GM12878 (cell line): Measurements from ENCODE around the gene PNPLA3. TPM values are rescaled to one million over a fixed set of nuclear protein-coding genes. Genes with fewer than 3 reads are reported as not detected.

Experiments
- ATAC-seq: fragments of 200-7000 bp; cut with Tn5 transposase; 3 replicates; pipeline ENCODE4 v1.9.1; 2020; ENCODE audit warnings: mild to moderate bottlenecking, moderate library complexity
- BruUV-seq: library from RNA; stranded (reverse); fragments of 400-500 nt; replicated peaks from 2 replicates; lab custom pipeline; 2021; lab: Mats Ljungman, UMichigan
- CTCF ChIA-PET: fragments of 300-600 bp; sonication (Branson Sonifier 250); formaldehyde crosslinking; extraction: SDS; loops from one replicate; lab custom pipeline; 2021; ENCODE audit warnings: inconsistent platforms; lab: Yijun Ruan, JAX
- POLR2A ChIA-PET: fragments of 350-600 bp; formaldehyde crosslinking; extraction: SDS; loops from one replicate; lab custom pipeline; 2021; ENCODE audit warnings: inconsistent platforms; lab: Charles Lee
- RAD21 ChIA-PET: fragments of 300-600 bp; sonication (Branson Sonifier 250); formaldehyde crosslinking; loops from one replicate; lab custom pipeline; 2023; ENCODE audit warnings: antibody characterized with exemption; ENCODE audit not compliant: unreplicated experiment; lab: Charles Lee
- SMC1A ChIA-PET: fragments of 300-600 bp; sonication (Branson Sonifier 250); formaldehyde crosslinking; loops from one replicate; lab custom pipeline; 2023; ENCODE audit not compliant: unreplicated experiment, uncharacterized antibody; lab: Charles Lee
- DNase-seq: peaks from one replicate; pipeline ENCODE4 v3.0.0-alpha.2; 2011; ENCODE audit warnings: low read depth, low spot score
- FAIRE-seq: peaks from 3 replicates; lab custom pipeline; 2011; peaks lifted over from hg19 to GRCh38; lab: Jason Lieb, UNC
- H2AFZ ChIP-seq: 2 replicates; pipeline ENCODE4 v1.6.0; 2011; ENCODE audit warnings: low read depth, low read length, control low read depth; ENCODE audit not compliant: control insufficient read depth
- H3K27ac ChIP-seq: 2 replicates; pipeline ENCODE4 v1.5.1; 2011; ENCODE audit warnings: control low read depth; ENCODE audit not compliant: control insufficient read depth, insufficient read depth
- H3K27me3 ChIP-seq, 2 experiments: replicated peaks in 1 of 2; 2 replicates each; pipeline versions ENCODE4 v1.6.0 to v1.6.1; 2011; ENCODE audit warnings: low read length in 1 of 2; ENCODE audit not compliant: control insufficient read depth in 2 of 2, insufficient read depth in 2 of 2
- H3K36me3 ChIP-seq, 2 experiments: 2 replicates each; pipeline ENCODE4 v1.5.1; 2011; ENCODE audit warnings: low read length in 1 of 2; ENCODE audit not compliant: control insufficient read depth in 2 of 2, insufficient read depth in 2 of 2
- H3K4me1 ChIP-seq: 2 replicates; pipeline ENCODE4 v1.6.1; 2011; ENCODE audit warnings: mild to moderate bottlenecking, low read length, moderate library complexity, mixed read lengths; ENCODE audit not compliant: control insufficient read depth, insufficient read depth
- H3K4me2 ChIP-seq: 2 replicates; pipeline ENCODE4 v1.6.0; 2011; ENCODE audit warnings: control low read depth; ENCODE audit not compliant: control insufficient read depth, insufficient read depth
- H3K4me3 ChIP-seq: fragments of 200-600 bp; sonication (generic); 2 replicates; pipeline ENCODE4 v1.5.1; 2016
- H3K79me2 ChIP-seq: 2 replicates; pipeline ENCODE4 v1.6.0; 2011; ENCODE audit warnings: low read length; ENCODE audit not compliant: control insufficient read depth, insufficient read depth
- H3K9ac ChIP-seq: 2 replicates; pipeline ENCODE4 v1.8.0; 2011; ENCODE audit warnings: low read length, control low read depth, mixed read lengths; ENCODE audit not compliant: control insufficient read depth, insufficient read depth
- H3K9me3 ChIP-seq: replicated peaks from 3 replicates; pipeline ENCODE4 v1.5.1; 2011; ENCODE audit warnings: mild to moderate bottlenecking, low read length; ENCODE audit not compliant: control insufficient read depth, insufficient read depth
- H4K20me1 ChIP-seq: 2 replicates; pipeline ENCODE4 v1.6.0; 2011; ENCODE audit not compliant: control insufficient read depth, insufficient read depth
- ATF3 ChIP-seq: IDR thresholded peaks from 2 replicates; pipeline ENCODE4 v1.6.1; 2011; ENCODE audit warnings: low read depth, mild to moderate bottlenecking, low read length, moderate library complexity, borderline replicate concordance; ENCODE audit errors: extremely low read depth
- BACH1 ChIP-seq: fragments of 450-650 bp; IDR thresholded peaks from 2 replicates; pipeline ENCODE4 v1.6.1; 2017; ENCODE audit warnings: mild to moderate bottlenecking, borderline replicate concordance
- CREB1 ChIP-seq: IDR thresholded peaks from 2 replicates; pipeline ENCODE4 v1.6.1; 2012; ENCODE audit warnings: low read depth, mild to moderate bottlenecking, inconsistent platforms
- CTCF ChIP-seq, 3 experiments: IDR thresholded peaks in 2 of 3; conservative IDR thresholded peaks in 1 of 3; 2 replicates each; pipeline ENCODE4 v1.5.1; 2011; ENCODE audit warnings: low read depth in 3 of 3, low read length in 3 of 3, mild to moderate bottlenecking in 3 of 3, control low read depth in 2 of 3, moderate library complexity in 2 of 3, inconsistent platforms in 1 of 3, mixed read lengths in 1 of 3; ENCODE audit not compliant: control insufficient read depth in 2 of 3, insufficient read depth in 1 of 3; ENCODE audit errors: extremely low read depth in 1 of 3
- E2F4 ChIP-seq: IDR thresholded peaks from 2 replicates; pipeline ENCODE4 v1.6.1; 2012; ENCODE audit warnings: low read depth, low read length, improper control_type of control experiment
- MEF2B ChIP-seq: fragments of 450-650 bp; IDR thresholded peaks from 2 replicates; pipeline ENCODE4 v1.6.1; 2018; ENCODE audit warnings: mild to moderate bottlenecking, moderate library complexity; ENCODE audit not compliant: partially characterized antibody, poor library complexity, severe bottlenecking
- MTA2 ChIP-seq: fragments of 450-650 bp; IDR thresholded peaks from 2 replicates; pipeline ENCODE4 v1.6.1; 2016; ENCODE audit warnings: low read depth, mild to moderate bottlenecking, moderate library complexity
- MTA3 ChIP-seq: IDR thresholded peaks from 2 replicates; pipeline ENCODE4 v1.6.1; 2012; ENCODE audit warnings: low read length, inconsistent platforms, borderline replicate concordance
- NFYA ChIP-seq: IDR thresholded peaks from 2 replicates; pipeline ENCODE4 v1.6.1; 2011; ENCODE audit warnings: low read depth, mild to moderate bottlenecking, low read length, improper control_type of control experiment, borderline replicate concordance
- PML ChIP-seq: IDR thresholded peaks from 2 replicates; pipeline ENCODE4 v1.6.1; 2012; ENCODE audit warnings: low read length, inconsistent platforms
- RELB ChIP-seq: fragments of 450-650 bp; IDR thresholded peaks from 2 replicates; pipeline ENCODE4 v1.6.1; 2017; ENCODE audit warnings: low read depth, mild to moderate bottlenecking, moderate library complexity
- SMAD1 ChIP-seq: fragments of 450-650 bp; IDR thresholded peaks from 2 replicates; pipeline ENCODE4 v1.6.1; 2018; ENCODE audit warnings: mild to moderate bottlenecking, low read depth; ENCODE audit not compliant: partially characterized antibody
- SMARCA5 ChIP-seq: fragments of 450-650 bp; IDR thresholded peaks from 2 replicates; pipeline ENCODE4 v1.6.1; 2017; ENCODE audit warnings: mild to moderate bottlenecking
- SREBF2 ChIP-seq: IDR thresholded peaks from 2 replicates; pipeline ENCODE4 v1.6.1; 2012; ENCODE audit warnings: mild to moderate bottlenecking, low read length
- TCF12 ChIP-seq: IDR thresholded peaks from 2 replicates; pipeline ENCODE4 v1.6.1; 2011; ENCODE audit warnings: low read depth, mild to moderate bottlenecking, low read length
- YY1 ChIP-seq: IDR thresholded peaks from 2 replicates; pipeline ENCODE4 v1.6.1; 2011; ENCODE audit warnings: low read depth, mild to moderate bottlenecking, low read length
- ZNF274 ChIP-seq: IDR thresholded peaks from one replicate; pipeline ENCODE4 v1.8.0; 2011; ENCODE audit not compliant: insufficient read length, insufficient read depth
- ZSCAN29 ChIP-seq: fragments of 450-650 bp; IDR thresholded peaks from 2 replicates; pipeline ENCODE4 v1.6.1; 2017; ENCODE audit warnings: mild to moderate bottlenecking, moderate library complexity
- WGBS: methylation state at CpG from one replicate; pipeline ENCODE4 v1.1.6; 2016; ENCODE audit warnings: low lambda C conversion rate; ENCODE audit not compliant: insufficient replicate concordance, insufficient coverage; ENCODE audit errors: missing lambda C conversion rate; 5-methylcytosine and 5-hydroxymethylcytosine counted together
- in situ Hi-C: fragments of 300-500 bp; cut with MboI; formaldehyde crosslinking; loops from 9 replicates; pipeline ENCODE4 v1.14.3; 2018; ENCODE audit warnings: mixed read lengths
- intact Hi-C: fragments of 100-400 bp; cut with micrococcal nuclease; formaldehyde crosslinking; loops from one replicate; pipeline ENCODE4 v1.14.2; 2022; ENCODE audit not compliant: unreplicated experiment
- polyA plus RNA-seq, 11 experiments: library from polyadenylated mRNA; depleted of rRNA in 4 of 11; unstranded in 6 of 11; stranded (reverse) in 5 of 11; fragments of >200 nt; fragmentation: Nextera tagmentation in 4 of 11; fragmentation: Illumina TruSeq in 1 of 11; extraction: Ambion mirVana in 4 of 11; extraction: Trizol in 1 of 11; gene quantifications; 1 replicate in 1 of 11; 2 replicates in 10 of 11; pipeline versions ENCODE4 v1.2.1 to v1.2.3, GENCODE V29; 2011 to 2016; ENCODE audit warnings: inconsistent platforms in 2 of 11, missing spikeins in 2 of 11, low read depth in 1 of 11
- total RNA-seq, 4 experiments: library from RNA; depleted of rRNA in 3 of 4; stranded (reverse); fragments of >200 nt in 3 of 4; fragmentation: Illumina TruSeq in 1 of 4; extraction: Trizol in 1 of 4; gene quantifications; 2 replicates each; pipeline versions ENCODE4 v1.2.1 to v1.2.3, GENCODE V29; 2013 to 2021

The PNPLA3 gene
- total and polyA plus RNA-seq, 10 of the 15 experiments (the other 5 are each of a cell fraction or from before 2014, with no cell fraction given) = 0.05 to 0.08 TPM; not detected in 8

GRCh38 chr22:43990044-43990443 lies 66.4 kb downstream of the PNPLA3 start (continued):
- TF ChIP-seq ATF3 (no peak), RELB (no peak), ZSCAN29 (no peak)

GRCh38 chr22:43991316-43992020 lies 67.9 kb downstream of the PNPLA3 start:
- DNase-seq (no peak), FAIRE-seq (no peak), ATAC-seq (no peak)
- H3K4me1 ChIP-seq = peaks cover 10% of the 10 kb centered on the region
- CTCF ChIA-PET = interaction anchor here (5.2 to 11.6 kb wide), 2 partner anchors 33 to 94 kb away, joined by 74 to 499 read pairs; partner anchors contain the start of gene PARVB
- RAD21 ChIA-PET = interaction anchor here (7.5 kb wide), 1 partner anchor 94 kb away, joined by 185 read pairs; no protein-coding TSS in a partner anchor
- no peaks in the 10 kb centered on the region for H3K27me3 ChIP-seq
- intact Hi-C loops (loop anchor here (2.0 to 5.0 kb wide), 2 partner anchors 76 to 635 kb away; no protein-coding TSS in a partner anchor), in situ Hi-C loops (loop anchor here (5.0 kb wide), 1 partner anchor 576 kb away; no protein-coding TSS in a partner anchor)
- peaks cover 19 to 31% of the 10 kb centered on the region in 2 experiments; a peak in 3 of 4 replicates for H3K36me3 ChIP-seq
- H2AFZ ChIP-seq = no peak overlapping the region
- no peak overlapping the region for H3K9ac ChIP-seq
- no TSS peak for BruUV-seq
- SMC1A ChIA-PET = interaction anchor here (3.5 kb wide), 1 partner anchor 95 kb away, joined by 22 read pairs; no protein-coding TSS in a partner anchor
- H4K20me1 ChIP-seq = no peaks in the 10 kb centered on the region; the same call in 1 of the 2 replicates
- H3K9me3 ChIP-seq = no peaks in the 10 kb centered on the region
- H3K4me2 ChIP-seq = no peak overlapping the region
- peaks cover 4% of the 10 kb centered on the region for H3K79me2 ChIP-seq
- no peak overlapping the region for H3K4me3 ChIP-seq
- H3K27ac ChIP-seq = no peak overlapping the region
- POLR2A ChIA-PET = no interaction called here
- 90% methylated on average over 11 of the region's 11 CpGs for WGBS
- no peak for TF ChIP-seq BACH1
- TF ChIP-seq MTA3 = no peak
- no peak for TF ChIP-seq SREBF2
- no peak for TF ChIP-seq E2F4
- TF ChIP-seq SMAD1 = no peak
- no peak for TF ChIP-seq MTA2
- TF ChIP-seq ZNF274 = no peak
- TF ChIP-seq CREB1 = no peak
- no peak for TF ChIP-seq TCF12
- TF ChIP-seq SMARCA5 = no peak
- TF ChIP-seq CTCF (IDR thresholded peaks at IDR 0.05 in 2 of 3, conservative IDR thresholded peaks at IDR 0.05 in 1 of 3; ENCODE audit: control insufficient read depth in 2 of 3, extremely low read depth in 1 of 3, insufficient read depth in 1 of 3, low read depth in 3 of 3, low read length in 3 of 3) = no peak
- TF ChIP-seq YY1 = no peak
- no peak for TF ChIP-seq NFYA
- TF ChIP-seq PML = no peak
- no peak for TF ChIP-seq MEF2B
